Activated naive CD4-positive, alpha-beta T cell treated with anti-CD3 and anti-CD28 coated beads, Interleukin-2, amount 50 U/mL, for 24 hours (primary cell): ENCODE data around the gene TXNRD3.
"Not testable (repeated sequence)": the region's sequence is repeated elsewhere in the genome, so short reads cannot be mapped to it uniquely, and the experiment has no call there.

Source experiments
- H3K27ac Mint-ChIP-seq: one replicate; pipeline ENCODE4 v1.8.0; 2021; ENCODE audit warnings: mild to moderate bottlenecking, mixed read lengths
- H3K27me3 Mint-ChIP-seq: one replicate; pipeline ENCODE4 v1.8.0; 2021; ENCODE audit warnings: mixed read lengths
- H3K36me3 Mint-ChIP-seq: one replicate; pipeline ENCODE4 v1.8.0; 2021; ENCODE audit warnings: mixed read lengths
- H3K4me1 Mint-ChIP-seq: one replicate; pipeline ENCODE4 v1.8.0; 2021; ENCODE audit warnings: mixed read lengths
- H3K4me3 Mint-ChIP-seq: one replicate; pipeline ENCODE4 v1.8.0; 2021; ENCODE audit warnings: mild to moderate bottlenecking, mixed read lengths
- H3K9me3 Mint-ChIP-seq: one replicate; pipeline ENCODE4 v1.8.0; 2021; ENCODE audit warnings: mixed read lengths

The TXNRD3 gene

GRCh38 chr3:126595479-126595878 lies 59.4 kb downstream of the TXNRD3 start:
- H3K36me3 Mint-ChIP-seq, H3K27ac Mint-ChIP-seq, H3K27me3 Mint-ChIP-seq, H3K4me3 Mint-ChIP-seq, H3K4me1 Mint-ChIP-seq: not testable (repeated sequence)
- peaks cover 16% of the 10 kb centered on the region for H3K9me3 Mint-ChIP-seq

DNA sequence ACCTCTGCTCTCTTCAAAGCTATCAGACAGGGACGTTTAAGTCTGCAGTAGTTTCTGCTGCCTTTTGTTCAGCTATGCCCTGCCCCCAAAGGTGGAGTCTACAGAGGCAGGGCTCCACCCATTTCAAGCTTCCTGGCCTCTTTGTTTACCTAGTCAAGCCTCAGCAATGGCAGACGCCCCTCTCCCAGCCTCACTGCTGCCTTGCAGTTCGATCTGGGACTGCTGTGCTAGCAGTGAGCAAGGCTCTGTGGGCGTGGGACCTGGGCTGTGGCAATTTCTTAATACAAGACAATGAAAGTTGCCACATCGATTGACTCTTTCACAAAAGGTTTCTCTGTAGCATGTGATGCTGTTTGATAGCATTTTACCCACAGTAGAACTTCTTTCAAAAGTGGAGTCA lies 63.4 kb downstream of the TXNRD3 start:
- H3K9me3 Mint-ChIP-seq: peaks cover 25% of the 10 kb centered on the region
- not testable (repeated sequence) for H3K27ac Mint-ChIP-seq, H3K4me3 Mint-ChIP-seq, H3K4me1 Mint-ChIP-seq, H3K27me3 Mint-ChIP-seq
- peaks cover 10% of the 10 kb centered on the region for H3K36me3 Mint-ChIP-seq

- H3K4me1 Mint-ChIP-seq: no peaks in the 10 kb centered on the region
Measured at GRCh38 chr3:126582311-126582710, 72.6 kb downstream of the TXNRD3 start.

GRCh38 chr3:126581569-126581968 lies 73.4 kb downstream of the TXNRD3 start:
- no peaks in the 10 kb centered on the region for H3K4me1 Mint-ChIP-seq
- H3K9me3 Mint-ChIP-seq: peaks cover 6% of the 10 kb centered on the region
- no peak overlapping the region for H3K4me3 Mint-ChIP-seq
- H3K36me3 Mint-ChIP-seq: no peaks in the 10 kb centered on the region
- H3K27me3 Mint-ChIP-seq: peaks cover 3% of the 10 kb centered on the region
- H3K27ac Mint-ChIP-seq: no peak overlapping the region

More at GRCh38 chr3:126582311-126582710, 72.6 kb downstream of the TXNRD3 start:
- Mint-ChIP-seq H3K9me3 (peaks cover 11% of the 10 kb centered on the region), H3K4me3 (no peak overlapping the region), H3K27ac (no peak overlapping the region), H3K27me3 (peaks cover 3% of the 10 kb centered on the region), H3K36me3 (no peaks in the 10 kb centered on the region)

GRCh38 chr3:126580746-126581145 lies 74.2 kb downstream of the TXNRD3 start:
- Mint-ChIP-seq H3K36me3 (no peaks in the 10 kb centered on the region), H3K9me3 (peaks cover 6% of the 10 kb centered on the region), H3K27me3 (peaks cover 5% of the 10 kb centered on the region), H3K4me1 (no peaks in the 10 kb centered on the region), H3K27ac (no peak overlapping the region), H3K4me3 (no peak overlapping the region)

- H3K27ac Mint-ChIP-seq: no peak overlapping the region
- peaks cover 5% of the 10 kb centered on the region for H3K27me3 Mint-ChIP-seq
- H3K36me3 Mint-ChIP-seq: no peaks in the 10 kb centered on the region
- H3K4me3 Mint-ChIP-seq: no peak overlapping the region
- H3K4me1 Mint-ChIP-seq: no peaks in the 10 kb centered on the region
- H3K9me3 Mint-ChIP-seq: no peaks in the 10 kb centered on the region
Measured at GRCh38 chr3:126578702-126579101, 76.2 kb downstream of the TXNRD3 start.

DNA sequence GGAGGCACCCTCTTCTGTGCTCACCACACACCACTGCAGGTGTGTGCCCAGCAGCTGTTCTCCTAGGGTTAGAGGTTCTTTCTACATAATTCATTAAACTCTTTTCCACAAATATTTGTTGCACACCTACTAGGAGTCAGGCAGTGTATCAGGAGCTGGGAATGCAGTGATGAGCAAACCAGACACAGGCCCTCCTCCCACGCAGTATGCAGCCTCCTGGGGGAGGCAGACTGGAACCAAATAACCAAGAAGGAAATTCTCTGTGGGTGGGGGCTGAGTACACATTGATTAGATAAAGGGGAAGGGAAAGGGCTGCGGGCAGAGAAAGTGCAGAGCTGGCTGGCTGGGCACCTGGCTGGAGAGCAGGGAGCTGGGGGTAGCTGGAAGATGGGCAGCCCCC lies 77.7 kb downstream of the TXNRD3 start:
- Mint-ChIP-seq H3K9me3 (no peaks in the 10 kb centered on the region), H3K4me1 (no peaks in the 10 kb centered on the region), H3K27ac (no peak overlapping the region), H3K4me3 (no peak overlapping the region), H3K36me3 (no peaks in the 10 kb centered on the region), H3K27me3 (peaks cover 5% of the 10 kb centered on the region)

GRCh38 chr3:126573492-126574117 lies 81.3 kb downstream of the TXNRD3 start:
- no peak overlapping the region for H3K27ac Mint-ChIP-seq
- no peak overlapping the region for H3K4me3 Mint-ChIP-seq
- H3K4me1 Mint-ChIP-seq: no peaks in the 10 kb centered on the region
- no peaks in the 10 kb centered on the region for H3K9me3 Mint-ChIP-seq
- H3K27me3 Mint-ChIP-seq: peaks cover 4% of the 10 kb centered on the region
- no peaks in the 10 kb centered on the region for H3K36me3 Mint-ChIP-seq

DNA sequence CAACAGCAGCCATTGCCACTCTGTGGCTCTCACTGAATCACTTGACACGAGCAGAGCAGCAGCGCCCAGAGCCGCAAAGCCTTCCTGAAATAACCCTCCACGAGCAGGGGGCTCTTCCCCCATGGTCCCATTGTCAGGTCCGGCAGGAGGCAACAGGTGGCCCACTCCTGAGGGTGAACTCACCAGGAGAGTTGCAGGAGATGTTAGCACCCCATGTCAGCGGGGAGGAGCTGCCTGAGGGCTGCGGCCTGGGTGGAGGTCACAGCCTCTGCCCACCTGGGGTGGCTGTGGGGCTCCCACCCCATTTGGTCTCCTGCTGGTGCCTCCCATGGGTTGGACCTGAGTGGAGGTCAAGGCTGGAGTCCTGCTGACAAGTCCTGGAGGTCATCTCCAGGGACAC lies 83.8 kb downstream of the TXNRD3 start:
- Mint-ChIP-seq H3K4me1 (no peaks in the 10 kb centered on the region), H3K27me3 (peaks cover 4% of the 10 kb centered on the region), H3K9me3 (no peaks in the 10 kb centered on the region), H3K36me3 (no peaks in the 10 kb centered on the region), H3K27ac (no peak overlapping the region), H3K4me3 (no peak overlapping the region)

DNA sequence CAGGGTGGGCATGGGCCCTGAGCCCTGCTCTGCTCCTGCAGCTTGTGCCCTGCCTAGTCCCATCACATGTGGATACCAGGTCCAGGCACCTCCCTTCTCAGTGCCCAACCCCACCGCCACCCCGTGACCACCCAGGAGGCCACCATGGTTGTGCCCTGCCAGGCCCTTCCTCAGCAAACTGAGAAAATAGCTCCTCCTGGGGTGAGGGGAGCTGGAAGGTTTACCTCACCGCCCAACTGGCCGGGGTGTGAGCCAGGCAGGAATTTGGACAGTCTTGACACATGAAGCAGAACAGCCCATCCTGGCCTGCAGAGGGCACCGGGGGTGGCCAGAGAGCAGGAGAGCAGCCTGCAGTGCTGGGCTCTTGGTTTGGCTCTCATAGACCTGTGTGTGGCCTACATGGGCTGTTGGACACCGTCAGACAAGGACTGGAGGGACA lies 84.8 kb downstream of the TXNRD3 start:
- peaks cover 7% of the 10 kb centered on the region for H3K27me3 Mint-ChIP-seq
- no peak overlapping the region for H3K27ac Mint-ChIP-seq
- no peaks in the 10 kb centered on the region for H3K9me3 Mint-ChIP-seq
- H3K36me3 Mint-ChIP-seq: no peaks in the 10 kb centered on the region
- H3K4me1 Mint-ChIP-seq: no peaks in the 10 kb centered on the region
- H3K4me3 Mint-ChIP-seq: no peak overlapping the region

DNA sequence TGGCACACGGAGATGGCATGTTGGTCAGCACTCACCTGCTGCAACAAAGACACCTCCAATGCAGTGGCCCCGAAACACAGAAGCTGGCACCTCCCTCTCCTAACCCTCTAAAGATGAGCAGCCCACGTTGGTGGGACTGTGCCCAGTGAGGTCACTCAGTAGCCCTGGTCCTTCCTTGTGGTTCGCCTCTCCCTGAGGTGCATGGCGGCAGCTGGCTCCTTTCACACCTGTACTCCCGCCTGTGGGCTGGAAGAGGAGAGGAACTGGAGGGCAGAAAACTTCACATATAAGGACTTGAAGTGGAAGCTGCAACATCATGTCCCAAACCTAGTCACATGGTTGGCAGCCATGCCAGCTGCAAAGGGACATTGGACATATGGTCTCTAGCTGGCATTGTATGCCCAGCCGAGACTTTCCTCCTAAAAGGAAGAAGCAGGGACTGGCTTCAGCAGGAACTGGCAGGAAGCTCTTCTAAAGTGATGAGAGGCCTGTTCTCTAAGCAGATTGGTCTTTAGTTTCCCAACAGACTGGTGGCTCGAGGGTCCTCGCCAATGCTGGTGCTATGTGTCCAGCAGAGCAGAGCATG lies 85.4 kb downstream of the TXNRD3 start:
- Mint-ChIP-seq H3K27ac (no peak overlapping the region), H3K9me3 (no peaks in the 10 kb centered on the region), H3K36me3 (no peaks in the 10 kb centered on the region), H3K4me3 (no peak overlapping the region), H3K4me1 (no peaks in the 10 kb centered on the region), H3K27me3 (peaks cover 7% of the 10 kb centered on the region)

DNA sequence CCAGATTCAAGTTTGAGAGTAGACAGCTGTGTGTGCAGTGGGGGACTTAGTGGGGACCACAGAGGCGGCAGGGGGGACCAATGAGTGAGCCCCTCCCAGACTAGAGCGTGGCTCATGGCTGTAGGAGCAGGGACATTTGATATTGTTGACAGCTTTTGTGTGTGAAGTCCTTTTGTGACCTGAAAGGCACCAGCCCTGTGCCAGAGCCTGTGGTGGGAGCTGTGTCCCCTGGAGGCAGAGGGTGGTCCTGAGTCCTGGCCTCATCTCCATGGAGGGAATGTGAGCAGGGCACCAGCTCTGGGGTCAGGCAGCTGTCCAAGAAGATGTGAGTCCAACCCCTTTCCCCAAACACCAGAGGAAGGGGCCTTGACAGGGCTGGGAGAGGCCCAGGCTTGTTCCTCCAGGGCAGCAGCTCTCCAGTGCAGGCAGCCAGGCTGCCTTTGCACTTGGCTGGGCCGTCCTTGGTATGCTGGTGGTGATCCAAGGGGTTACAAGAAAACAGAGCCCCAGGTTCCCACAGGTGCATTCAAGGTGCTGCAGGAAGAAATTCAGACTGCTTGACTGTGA lies 86.1 kb downstream of the TXNRD3 start:
- Mint-ChIP-seq H3K27me3 (peaks cover 7% of the 10 kb centered on the region), H3K4me3 (no peak overlapping the region), H3K9me3 (no peaks in the 10 kb centered on the region), H3K27ac (no peak overlapping the region), H3K4me1 (no peaks in the 10 kb centered on the region), H3K36me3 (no peaks in the 10 kb centered on the region)

DNA sequence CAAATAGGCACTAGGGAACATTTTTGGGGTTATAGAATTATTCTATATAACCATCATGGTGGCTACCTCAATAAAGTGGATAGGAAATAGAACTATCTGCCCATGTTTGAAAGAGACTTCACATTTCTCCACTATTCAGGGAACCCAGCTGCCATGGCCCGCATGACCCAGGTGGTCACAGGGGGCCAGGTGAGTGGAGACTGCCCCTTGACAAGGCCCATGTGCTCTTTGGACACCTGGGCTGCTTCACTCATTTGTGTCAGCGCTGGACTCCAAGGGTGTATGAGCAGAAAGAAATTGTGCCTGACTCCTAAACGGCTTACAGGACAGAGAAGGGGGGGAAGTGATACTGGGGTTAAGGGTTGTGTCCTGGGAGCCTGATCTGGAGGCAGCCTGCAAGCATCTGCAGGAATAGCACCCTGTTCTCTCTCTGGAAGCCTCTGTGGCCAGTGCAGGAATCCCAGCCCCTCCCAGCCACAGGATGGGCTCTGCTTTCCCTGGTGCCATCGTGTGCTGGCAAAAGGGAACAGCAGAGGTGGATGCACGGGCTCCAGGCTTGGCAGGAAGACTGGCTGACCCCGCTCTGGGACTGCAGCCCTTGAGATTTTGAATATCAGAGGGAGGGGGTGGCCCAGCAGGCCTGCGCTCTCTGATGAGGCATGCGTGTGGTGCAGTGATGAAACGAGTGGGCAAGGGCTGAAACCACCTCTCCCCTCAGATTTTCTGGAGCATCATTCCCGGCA lies 87.1 kb downstream of the TXNRD3 start:
- H3K4me3 Mint-ChIP-seq: no peak overlapping the region
- no peaks in the 10 kb centered on the region for H3K36me3 Mint-ChIP-seq
- no peak overlapping the region for H3K27ac Mint-ChIP-seq
- peaks cover 1% of the 10 kb centered on the region for H3K9me3 Mint-ChIP-seq
- H3K4me1 Mint-ChIP-seq: no peaks in the 10 kb centered on the region
- H3K27me3 Mint-ChIP-seq: peaks cover 7% of the 10 kb centered on the region

DNA sequence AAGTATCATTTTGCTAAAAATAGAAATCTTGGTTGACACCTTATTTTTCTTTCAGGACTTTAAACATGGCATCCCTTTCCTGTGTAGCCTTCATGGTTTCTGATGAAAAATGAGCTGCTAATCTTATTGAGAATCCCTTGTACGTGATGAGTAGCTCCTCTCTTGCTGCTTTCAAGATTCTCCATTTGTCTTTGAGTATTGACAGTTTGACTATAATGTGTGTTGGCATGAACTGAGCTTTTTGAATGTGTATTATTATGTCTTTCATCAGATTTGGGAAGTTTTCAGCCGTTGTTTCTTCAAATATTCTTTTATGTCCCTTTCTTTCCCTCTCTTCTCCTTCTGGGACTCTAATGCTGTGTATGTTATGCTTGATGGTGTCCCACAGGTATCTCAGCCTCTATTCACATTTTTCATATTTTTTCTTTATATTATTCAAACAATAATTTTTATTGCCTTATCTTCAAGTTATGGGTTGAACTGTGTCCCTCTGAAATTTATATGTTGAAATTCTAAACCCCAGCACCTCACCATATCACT lies 92.1 kb downstream of the TXNRD3 start:
- no peak overlapping the region for H3K27ac Mint-ChIP-seq

DNA sequence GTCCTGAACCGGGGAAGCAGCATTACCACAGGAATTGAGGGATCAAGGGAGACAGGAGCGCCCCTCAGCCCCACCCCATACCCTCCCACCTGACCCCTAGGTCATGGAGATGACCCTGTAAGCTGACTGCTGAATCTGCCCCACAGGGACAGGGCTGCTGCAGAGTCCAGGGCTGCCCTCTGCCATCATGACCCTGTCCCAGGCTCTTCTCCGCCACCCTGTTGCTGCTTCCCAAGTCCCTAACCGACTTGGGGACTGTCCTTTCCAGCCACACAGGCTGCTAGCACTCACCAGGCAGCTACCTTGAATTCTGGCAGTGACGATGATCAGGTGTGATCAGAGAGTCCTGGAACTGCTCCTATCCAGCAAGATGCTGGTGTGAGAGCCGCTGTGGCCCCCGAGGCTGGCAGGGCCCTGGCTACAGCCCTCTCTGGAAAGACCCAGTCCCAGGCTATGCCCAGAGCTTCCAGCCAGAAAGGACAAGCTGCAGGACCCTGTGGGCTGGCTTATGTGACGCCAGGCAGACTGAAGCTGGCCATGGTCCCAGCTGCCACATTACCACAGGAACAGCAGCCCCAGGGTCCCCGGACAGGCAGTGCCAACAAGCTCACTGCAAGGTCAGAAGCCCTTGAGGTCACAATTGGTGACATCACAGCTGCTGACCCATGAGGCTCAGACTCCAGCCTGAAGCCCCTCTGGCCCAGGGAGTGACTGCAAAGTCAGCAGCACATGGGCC lies 96.4 kb downstream of the TXNRD3 start, which contains the start of gene C3orf22:
Gene C3orf22 (minus strand): TSS at position 597 of the 736 bp plus-strand sequence. CDS start 5,542 bp downstream, outside the sequence.
- Mint-ChIP-seq H3K4me3 (no peak within 1 kb of the TSS), H3K27ac (no peak within 1 kb of the TSS), H3K27me3 (no peaks in the 10 kb centered on the region), H3K36me3 (no peaks in the 10 kb centered on the region), H3K9me3 (peaks cover 15% of the 10 kb centered on the region), H3K4me1 (no peaks in the 10 kb centered on the region)

More for the DNA sequence above, 92.1 kb downstream of the TXNRD3 start:
- Mint-ChIP-seq H3K27me3 (peaks cover 7% of the 10 kb centered on the region), H3K4me1 (no peaks in the 10 kb centered on the region), H3K4me3 (no peak overlapping the region), H3K36me3 (no peaks in the 10 kb centered on the region), H3K9me3 (peaks cover 15% of the 10 kb centered on the region)
